ENCODE measurements around the gene PLPPR3.

DNA sequence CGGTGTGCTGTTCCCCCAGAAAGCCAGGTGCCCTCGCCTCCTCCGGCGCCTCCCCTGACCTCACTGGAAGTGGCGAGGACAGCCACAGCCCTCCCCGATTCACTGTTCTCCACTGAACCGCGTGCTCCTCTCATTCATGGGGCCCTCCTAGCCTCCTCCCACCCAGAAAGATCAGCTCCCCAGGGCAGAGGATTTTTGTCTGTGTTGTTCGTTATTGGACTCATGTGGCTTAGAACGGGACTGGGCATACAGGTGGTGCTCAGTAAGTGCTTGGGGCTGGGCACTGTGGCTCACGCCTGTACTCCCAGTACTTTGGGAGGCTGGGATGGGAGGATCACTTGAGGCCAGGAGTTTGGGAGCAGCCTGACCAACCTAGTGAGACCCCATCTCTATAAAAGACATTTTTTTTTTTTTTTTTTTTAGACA is 22.8 kb upstream of the PLPPR3 start:
- TF ChIP-seq, protein P1, sequence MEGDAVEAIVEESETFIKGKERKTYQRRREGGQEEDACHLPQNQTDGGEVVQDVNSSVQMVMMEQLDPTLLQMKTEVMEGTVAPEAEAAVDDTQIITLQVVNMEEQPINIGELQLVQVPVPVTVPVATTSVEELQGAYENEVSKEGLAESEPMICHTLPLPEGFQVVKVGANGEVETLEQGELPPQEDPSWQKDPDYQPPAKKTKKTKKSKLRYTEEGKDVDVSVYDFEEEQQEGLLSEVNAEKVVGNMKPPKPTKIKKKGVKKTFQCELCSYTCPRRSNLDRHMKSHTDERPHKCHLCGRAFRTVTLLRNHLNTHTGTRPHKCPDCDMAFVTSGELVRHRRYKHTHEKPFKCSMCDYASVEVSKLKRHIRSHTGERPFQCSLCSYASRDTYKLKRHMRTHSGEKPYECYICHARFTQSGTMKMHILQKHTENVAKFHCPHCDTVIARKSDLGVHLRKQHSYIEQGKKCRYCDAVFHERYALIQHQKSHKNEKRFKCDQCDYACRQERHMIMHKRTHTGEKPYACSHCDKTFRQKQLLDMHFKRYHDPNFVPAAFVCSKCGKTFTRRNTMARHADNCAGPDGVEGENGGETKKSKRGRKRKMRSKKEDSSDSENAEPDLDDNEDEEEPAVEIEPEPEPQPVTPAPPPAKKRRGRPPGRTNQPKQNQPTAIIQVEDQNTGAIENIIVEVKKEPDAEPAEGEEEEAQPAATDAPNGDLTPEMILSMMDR (IDR thresholded peaks at IDR 0.05): no peak
- no peak for TF ChIP-seq POLR2A (IDR thresholded peaks at IDR 0.05)

Measured in thyroid gland (tissue), 4 donors.